ENCODE measurements around the gene USP16.

- TF ChIP-seq CTCF (IDR thresholded peaks at IDR 0.05; ENCODE audit: borderline replicate concordance, extremely low read depth, low read length, poor library complexity, severe bottlenecking) (no peak), EZH2 (IDR thresholded peaks at IDR 0.05; ENCODE audit: borderline replicate concordance, low read depth, low read length, severe bottlenecking) (no peak)
Measured at GRCh38 chr21:29056538-29057050, 32.1 kb downstream of the USP16 start.

Data from DND-41 (cell line).